Measurements from ENCODE around the gene VIPR2. TPM values are rescaled to one million over a fixed set of nuclear protein-coding genes. Genes with fewer than 3 reads are reported as not detected.

Gene VIPR2
- total and polyA plus RNA-seq, 2 of the 13 experiments (the other 11 are each of a cell fraction or from before 2014, with no cell fraction given), result not detected

- CTCF ChIA-PET (ENCODE audit: low intra/inter-chr PET ratio, low total read pairs), result no interaction called here
- H3K4me2 ChIP-seq (ENCODE audit: low read depth, low read length), result no peak overlapping the region
- TF ChIP-seq ZNF614 (CRISPR knock-in tag; IDR thresholded peaks at IDR 0.05; ENCODE audit: borderline replicate concordance) (no peak), ZBTB38 (CRISPR knock-in tag; IDR thresholded peaks at IDR 0.05) (no peak), HNRNPUL1 (IDR thresholded peaks at IDR 0.05; ENCODE audit: low read depth, low read length) (no peak), KLF6 (CRISPR knock-in tag; IDR thresholded peaks at IDR 0.05) (no peak), SMAD3 (CRISPR knock-in tag; IDR thresholded peaks at IDR 0.05) (no peak), TFAP4 (IDR thresholded peaks at IDR 0.05; ENCODE audit: borderline replicate concordance, low read depth) (no peak), MTF2 (CRISPR knock-in tag; IDR thresholded peaks at IDR 0.05; ENCODE audit: borderline replicate concordance) (no peak), ARNT (IDR thresholded peaks at IDR 0.05) (no peak), ZBTB1 (CRISPR knock-in tag; IDR thresholded peaks at IDR 0.05; ENCODE audit: borderline replicate concordance) (no peak), ZKSCAN5 (CRISPR knock-in tag; IDR thresholded peaks at IDR 0.05) (no peak), EZH2 (conservative IDR thresholded peaks at IDR 0.05; ENCODE audit: low read depth, low read length) (no peak), RNF219 (CRISPR knock-in tag; IDR thresholded peaks at IDR 0.05) (no peak)
- TF ChIP-seq, protein P1, sequence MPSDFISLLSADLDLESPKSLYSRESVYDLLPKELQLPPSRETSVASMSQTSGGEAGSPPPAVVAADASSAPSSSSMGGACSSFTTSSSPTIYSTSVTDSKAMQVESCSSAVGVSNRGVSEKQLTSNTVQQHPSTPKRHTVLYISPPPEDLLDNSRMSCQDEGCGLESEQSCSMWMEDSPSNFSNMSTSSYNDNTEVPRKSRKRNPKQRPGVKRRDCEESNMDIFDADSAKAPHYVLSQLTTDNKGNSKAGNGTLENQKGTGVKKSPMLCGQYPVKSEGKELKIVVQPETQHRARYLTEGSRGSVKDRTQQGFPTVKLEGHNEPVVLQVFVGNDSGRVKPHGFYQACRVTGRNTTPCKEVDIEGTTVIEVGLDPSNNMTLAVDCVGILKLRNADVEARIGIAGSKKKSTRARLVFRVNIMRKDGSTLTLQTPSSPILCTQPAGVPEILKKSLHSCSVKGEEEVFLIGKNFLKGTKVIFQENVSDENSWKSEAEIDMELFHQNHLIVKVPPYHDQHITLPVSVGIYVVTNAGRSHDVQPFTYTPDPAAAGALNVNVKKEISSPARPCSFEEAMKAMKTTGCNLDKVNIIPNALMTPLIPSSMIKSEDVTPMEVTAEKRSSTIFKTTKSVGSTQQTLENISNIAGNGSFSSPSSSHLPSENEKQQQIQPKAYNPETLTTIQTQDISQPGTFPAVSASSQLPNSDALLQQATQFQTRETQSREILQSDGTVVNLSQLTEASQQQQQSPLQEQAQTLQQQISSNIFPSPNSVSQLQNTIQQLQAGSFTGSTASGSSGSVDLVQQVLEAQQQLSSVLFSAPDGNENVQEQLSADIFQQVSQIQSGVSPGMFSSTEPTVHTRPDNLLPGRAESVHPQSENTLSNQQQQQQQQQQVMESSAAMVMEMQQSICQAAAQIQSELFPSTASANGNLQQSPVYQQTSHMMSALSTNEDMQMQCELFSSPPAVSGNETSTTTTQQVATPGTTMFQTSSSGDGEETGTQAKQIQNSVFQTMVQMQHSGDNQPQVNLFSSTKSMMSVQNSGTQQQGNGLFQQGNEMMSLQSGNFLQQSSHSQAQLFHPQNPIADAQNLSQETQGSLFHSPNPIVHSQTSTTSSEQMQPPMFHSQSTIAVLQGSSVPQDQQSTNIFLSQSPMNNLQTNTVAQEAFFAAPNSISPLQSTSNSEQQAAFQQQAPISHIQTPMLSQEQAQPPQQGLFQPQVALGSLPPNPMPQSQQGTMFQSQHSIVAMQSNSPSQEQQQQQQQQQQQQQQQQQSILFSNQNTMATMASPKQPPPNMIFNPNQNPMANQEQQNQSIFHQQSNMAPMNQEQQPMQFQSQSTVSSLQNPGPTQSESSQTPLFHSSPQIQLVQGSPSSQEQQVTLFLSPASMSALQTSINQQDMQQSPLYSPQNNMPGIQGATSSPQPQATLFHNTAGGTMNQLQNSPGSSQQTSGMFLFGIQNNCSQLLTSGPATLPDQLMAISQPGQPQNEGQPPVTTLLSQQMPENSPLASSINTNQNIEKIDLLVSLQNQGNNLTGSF (CRISPR knock-in tag; IDR thresholded peaks at IDR 0.05), result no peak
- TF ChIP-seq, protein P2, sequence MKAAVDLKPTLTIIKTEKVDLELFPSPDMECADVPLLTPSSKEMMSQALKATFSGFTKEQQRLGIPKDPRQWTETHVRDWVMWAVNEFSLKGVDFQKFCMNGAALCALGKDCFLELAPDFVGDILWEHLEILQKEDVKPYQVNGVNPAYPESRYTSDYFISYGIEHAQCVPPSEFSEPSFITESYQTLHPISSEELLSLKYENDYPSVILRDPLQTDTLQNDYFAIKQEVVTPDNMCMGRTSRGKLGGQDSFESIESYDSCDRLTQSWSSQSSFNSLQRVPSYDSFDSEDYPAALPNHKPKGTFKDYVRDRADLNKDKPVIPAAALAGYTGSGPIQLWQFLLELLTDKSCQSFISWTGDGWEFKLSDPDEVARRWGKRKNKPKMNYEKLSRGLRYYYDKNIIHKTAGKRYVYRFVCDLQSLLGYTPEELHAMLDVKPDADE (CRISPR knock-in tag; IDR thresholded peaks at IDR 0.05), result no peak
Measured at GRCh38 chr7:159136013-159136412, 8.7 kb downstream of the VIPR2 start.

More at GRCh38 chr7:159136013-159136412, 8.7 kb downstream of the VIPR2 start:
- BruUV-seq (replicated peaks), result no TSS peak
- no peak for ATAC-seq
- in situ Hi-C loops (cut with HindIII; ENCODE audit: extremely low pct_ligation_motif_present, low pct_unique_long_range_greater_than_20kb), result no loop called here
- Histone ChIP-seq H2AFZ (ENCODE audit: low read length) (no peak overlapping the region), H3K9me3 (ENCODE audit: low read length) (no peaks in the 10 kb centered on the region), H4K20me1 (ENCODE audit: insufficient read depth, low read length) (no peaks in the 10 kb centered on the region), H3K79me2 (ENCODE audit: insufficient read depth, low read length) (no peaks in the 10 kb centered on the region), H3K36me3 (replicated peaks in 1 of 2; ENCODE audit: control insufficient read depth in 1 of 2, insufficient read depth in 2 of 2, low read length in 2 of 2) (no peaks in the 10 kb centered on the region), H3K4me3 (replicated peaks in 1 of 3; ENCODE audit: insufficient read depth in 1 of 3, low read depth in 2 of 3, low read length in 3 of 3) (no peak overlapping the region), H3K4me1 (ENCODE audit: insufficient read depth, low read length) (no peaks in the 10 kb centered on the region), H3K27me3 (ENCODE audit: control insufficient read depth in 1 of 2, insufficient read depth in 2 of 2, low read length in 2 of 2) (peaks cover 4 to 55% of the 10 kb centered on the region in 2 experiments; a peak in 4 of 5 replicates), H3K9ac (ENCODE audit: insufficient read depth, low read depth, low read length) (no peak overlapping the region), H3K27ac (ENCODE audit: extremely low read length, insufficient read depth, low read length) (no peak overlapping the region)
- WGBS (ENCODE audit: low lambda C conversion rate), result 22% methylated on average over 8 of the region's 8 CpGs
- no peak for DNase-seq (ENCODE audit: low spot score)
- no peak for FAIRE-seq
- intact Hi-C loops (cut with micrococcal nuclease; ENCODE audit: unreplicated experiment), result no loop called here
- POLR2A ChIA-PET, result no interaction called here
